ENCODE results near the gene DCAF7. TPM values are rescaled to one million over a fixed set of nuclear protein-coding genes. Genes with fewer than 3 reads are reported as not detected.

DCAF7 gene
- total and polyA plus RNA-seq, 8 donors = 83.7 to 106 (median 100) TPM

GRCh38 chr17:63610854-63611253 is 60.6 kb downstream of the DCAF7 start:
- Histone ChIP-seq H3K4me3 (no peak overlapping the region), H3K27ac (peak overlapping the region in 1 of 2 donors; percentile 8), H3K9me3 (no peaks in the 10 kb centered on the region), H3K4me1 (no peaks in the 10 kb centered on the region), H3K27me3 (no peaks in the 10 kb centered on the region), H3K36me3 (peaks cover 0 to 41% of the 10 kb centered on the region in 2 donors)
- no peak for DNase-seq
- no peak for ATAC-seq
- intact Hi-C loops (cut with DNase I) = loop anchor here in 1 of 2 donors (10.0 kb wide), 1 partner anchor 186 kb away; no protein-coding TSS in a partner anchor
- TF ChIP-seq CTCF (IDR thresholded peaks at IDR 0.05) = no peak

GRCh38 chr17:63611354-63611753 is 61.1 kb downstream of the DCAF7 start:
- Histone ChIP-seq H3K9me3 (no peaks in the 10 kb centered on the region), H3K36me3 (peaks cover 0 to 36% of the 10 kb centered on the region in 2 donors), H3K4me3 (no peak overlapping the region), H3K27me3 (no peaks in the 10 kb centered on the region), H3K27ac (peak overlapping the region in 1 of 2 donors; percentile 8), H3K4me1 (no peaks in the 10 kb centered on the region)
- no peak for TF ChIP-seq CTCF (IDR thresholded peaks at IDR 0.05)
- ATAC-seq (no peak), DNase-seq (no peak)
- intact Hi-C loops (cut with DNase I) = loop anchor here in 1 of 2 donors (10.0 kb wide), 1 partner anchor 187 kb away; no protein-coding TSS in a partner anchor

- DNase-seq = no peak
- Histone ChIP-seq H3K27me3 (no peaks in the 10 kb centered on the region), H3K4me1 (no peaks in the 10 kb centered on the region), H3K27ac (no peak overlapping the region), H3K4me3 (no peak overlapping the region), H3K9me3 (no peaks in the 10 kb centered on the region), H3K36me3 (peaks cover 0 to 13% of the 10 kb centered on the region in 2 donors)
- intact Hi-C loops (cut with DNase I) = loop anchor here in 1 of 2 donors (10.0 kb wide), 1 partner anchor 189 kb away; no protein-coding TSS in a partner anchor
- TF ChIP-seq CTCF (IDR thresholded peaks at IDR 0.05) = no peak
- ATAC-seq = peak; percentile 90
These were observed 63.4 kb downstream of the DCAF7 start for GRCh38 chr17:63613663-63614062.

GRCh38 chr17:63621229-63621683 is 71.0 kb downstream of the DCAF7 start:
- Histone ChIP-seq H3K9me3 (no peaks in the 10 kb centered on the region), H3K4me3 (peak overlapping the region; percentile 66 to 69), H3K27ac (peak overlapping the region; percentile 86 to 89), H3K36me3 (no peaks in the 10 kb centered on the region), H3K27me3 (no peaks in the 10 kb centered on the region), H3K4me1 (peaks cover 5 to 36% of the 10 kb centered on the region in 2 donors)
- ATAC-seq = no peak
- no peak for TF ChIP-seq CTCF (IDR thresholded peaks at IDR 0.05)
- DNase-seq = no peak
- intact Hi-C loops (cut with DNase I) = no loop called here

GRCh38 chr17:63621684-63622573 is 71.7 kb downstream of the DCAF7 start, which contains the start of gene MAP3K3:
Gene MAP3K3, plus strand, starts transcription at chr17:63622417. Its CDS starts 343 bp downstream, at chr17:63622760.
- ATAC-seq (peak; percentile 93), DNase-seq (peak; percentile 99 to 100 (median 100))
- peak within 1 kb of the TSS; percentile 66 to 69 for H3K4me3 ChIP-seq
- intact Hi-C loops (cut with DNase I) = no loop called here
- TF ChIP-seq CTCF (IDR thresholded peaks at IDR 0.05) = peak; percentile 9 to 18
- H3K36me3 ChIP-seq = no peaks in the 10 kb centered on the region
- no peaks in the 10 kb centered on the region for H3K27me3 ChIP-seq
- no peaks in the 10 kb centered on the region for H3K9me3 ChIP-seq
- H3K27ac ChIP-seq = peak within 1 kb of the TSS; percentile 86 to 89
- peaks cover 10 to 42% of the 10 kb centered on the region in 2 donors for H3K4me1 ChIP-seq

Data from left lung (tissue), 10 donors.